HFF-Myc (cell line): ENCODE measurements around the gene NSL1.

Experiments used
- DNase-seq: peaks from one replicate; pipeline ENCODE4 v3.0.0-alpha.2; 2011; ENCODE audit warnings: low read depth; ENCODE audit errors: extremely low read depth
- H3K4me3 ChIP-seq: replicated peaks from 2 replicates; pipeline ENCODE4 v1.5.1; 2011; ENCODE audit warnings: low read depth, mild to moderate bottlenecking, control low read depth, low read length
- CTCF ChIP-seq: IDR thresholded peaks from 2 replicates; pipeline ENCODE4 v1.5.1; 2012; ENCODE audit warnings: mild to moderate bottlenecking, low read depth, low read length, control low read depth; ENCODE audit errors: missing control alignments

Gene NSL1

GRCh38 chr1:212687811-212688210 lies 103.8 kb downstream of the NSL1 start:
- no peak for TF ChIP-seq CTCF
- no peak overlapping the region for H3K4me3 ChIP-seq
- DNase-seq = no peak

- no peak for DNase-seq
- H3K4me3 ChIP-seq = no peak overlapping the region
- TF ChIP-seq CTCF = no peak
Measured at GRCh38 chr1:212686591-212686990, 105.0 kb downstream of the NSL1 start.

- no peak for TF ChIP-seq CTCF
- no peak overlapping the region for H3K4me3 ChIP-seq
- no peak for DNase-seq
Measured at GRCh38 chr1:212686069-212686468, 105.5 kb downstream of the NSL1 start.

- no peak for DNase-seq
- no peak overlapping the region for H3K4me3 ChIP-seq
- TF ChIP-seq CTCF = no peak
Measured at GRCh38 chr1:212685429-212685828, 106.1 kb downstream of the NSL1 start.

GRCh38 chr1:212684521-212685090 lies 107.0 kb downstream of the NSL1 start:
- TF ChIP-seq CTCF = no peak

GRCh38 chr1:212684076-212684475 lies 107.5 kb downstream of the NSL1 start:
- H3K4me3 ChIP-seq = no peak overlapping the region
- TF ChIP-seq CTCF = no peak
- no peak for DNase-seq

More at GRCh38 chr1:212684521-212685090, 107.0 kb downstream of the NSL1 start:
- no peak overlapping the region for H3K4me3 ChIP-seq
- DNase-seq = no peak

- no peak for DNase-seq
- TF ChIP-seq CTCF = no peak
Measured at GRCh38 chr1:212683357-212683722, 108.2 kb downstream of the NSL1 start.

More at GRCh38 chr1:212683357-212683722, 108.2 kb downstream of the NSL1 start:
- no peak overlapping the region for H3K4me3 ChIP-seq
